Fibroblast of skin of abdomen (primary cell): ENCODE results near the gene MAPK8.

Source experiments
- DNase-seq: peaks from one replicate; pipeline ENCODE4 v3.0.0-alpha.2; 2013

Gene MAPK8

GRCh38 chr10:48384699-48384982, 78.2 kb downstream of the MAPK8 start:
- DNase-seq, result no peak

- no peak for DNase-seq
Measured at GRCh38 chr10:48389272-48389671, 82.8 kb downstream of the MAPK8 start.

- no peak for DNase-seq
Measured at GRCh38 chr10:48389846-48390557, 83.5 kb downstream of the MAPK8 start.

GRCh38 chr10:48390558-48390871, 84.0 kb downstream of the MAPK8 start:
- DNase-seq, result no peak

DNA sequence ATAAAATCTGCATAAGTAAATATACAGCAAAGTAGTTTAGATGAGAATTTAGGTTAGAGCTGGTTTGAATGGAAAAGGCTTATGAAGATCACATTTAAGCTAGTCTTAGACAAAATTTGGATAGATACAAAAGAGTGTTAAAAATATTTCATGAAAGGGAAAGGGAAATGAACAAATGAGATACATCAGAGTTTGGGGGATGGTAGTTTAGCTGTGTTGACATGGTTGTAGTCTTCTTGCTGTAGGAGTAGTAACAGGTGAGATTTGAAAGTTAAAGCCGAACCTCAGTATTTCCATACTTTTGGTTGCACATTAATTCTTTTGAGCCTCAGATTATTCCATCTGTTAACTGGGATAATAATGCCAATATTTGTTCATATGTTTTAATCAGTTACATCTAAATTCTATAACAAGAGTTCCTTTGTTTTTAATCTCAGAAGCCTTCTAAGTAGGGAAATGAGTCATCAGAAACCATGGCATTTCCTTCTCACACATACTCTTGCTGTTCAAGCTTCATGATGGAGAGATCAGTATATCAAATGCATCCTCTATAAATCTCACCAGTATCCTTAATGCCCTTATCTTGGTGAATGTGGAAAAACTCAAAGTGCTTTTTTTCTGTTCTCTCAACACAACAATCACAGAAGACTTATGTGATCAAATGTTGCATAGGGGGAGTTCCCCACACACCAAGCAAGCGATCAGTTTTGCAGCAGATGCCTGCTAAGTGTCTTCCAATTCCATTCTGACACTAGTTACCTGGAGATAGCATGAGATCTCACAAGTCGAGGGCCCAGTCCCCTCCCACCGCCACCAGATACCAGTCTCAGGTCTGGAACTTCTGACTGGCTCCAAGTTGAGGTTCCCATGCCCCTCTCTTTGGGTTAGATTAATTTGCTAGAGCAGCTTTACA, 84.7 kb downstream of the MAPK8 start:
- peak; percentile 59 for DNase-seq

DNA sequence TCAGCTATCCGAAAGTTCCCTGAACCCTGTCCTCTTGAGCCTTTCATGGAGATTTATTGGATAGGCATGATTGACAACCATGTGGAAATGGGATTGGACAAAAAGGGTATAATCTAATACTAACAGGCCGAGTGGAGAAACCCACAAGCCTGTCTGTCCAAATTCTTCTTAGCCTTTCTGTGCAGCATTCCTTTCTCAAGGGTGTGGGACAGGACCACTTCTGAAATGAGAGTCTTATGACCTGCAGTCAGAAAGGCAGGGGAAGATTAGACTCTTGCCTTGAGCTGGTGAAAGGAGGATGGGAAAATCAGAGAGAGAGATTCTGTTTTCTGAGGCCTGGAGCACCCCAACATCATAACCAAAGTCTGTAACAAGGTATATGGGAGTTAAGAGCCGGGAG, 85.5 kb downstream of the MAPK8 start:
- DNase-seq, result no peak

GRCh38 chr10:48398261-48398660, 91.8 kb downstream of the MAPK8 start:
- no peak for DNase-seq

DNA sequence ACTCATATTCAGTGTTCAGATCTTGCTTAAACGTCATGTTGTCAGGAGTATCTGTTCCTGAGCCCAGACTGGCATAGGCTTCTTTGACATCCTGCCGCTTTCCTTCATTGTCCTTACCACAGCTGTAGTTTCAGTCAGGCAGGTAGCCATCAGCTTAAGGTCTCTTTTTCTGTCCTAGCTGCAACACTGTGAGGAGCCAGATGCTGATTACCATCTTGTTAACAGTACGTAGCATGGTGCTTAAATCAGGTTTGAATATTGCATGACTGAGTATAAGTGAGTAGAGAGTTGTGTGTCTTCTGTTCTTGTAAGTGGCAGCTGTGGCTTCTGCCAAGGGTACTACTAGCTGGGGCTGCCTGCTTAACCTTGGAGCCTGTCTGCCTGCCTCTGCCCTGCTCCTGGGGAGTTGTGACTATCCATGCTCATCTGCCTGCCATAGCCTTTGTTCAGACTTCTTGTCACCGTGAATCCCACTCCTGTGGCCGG, 92.6 kb downstream of the MAPK8 start:
- no peak for DNase-seq

DNA sequence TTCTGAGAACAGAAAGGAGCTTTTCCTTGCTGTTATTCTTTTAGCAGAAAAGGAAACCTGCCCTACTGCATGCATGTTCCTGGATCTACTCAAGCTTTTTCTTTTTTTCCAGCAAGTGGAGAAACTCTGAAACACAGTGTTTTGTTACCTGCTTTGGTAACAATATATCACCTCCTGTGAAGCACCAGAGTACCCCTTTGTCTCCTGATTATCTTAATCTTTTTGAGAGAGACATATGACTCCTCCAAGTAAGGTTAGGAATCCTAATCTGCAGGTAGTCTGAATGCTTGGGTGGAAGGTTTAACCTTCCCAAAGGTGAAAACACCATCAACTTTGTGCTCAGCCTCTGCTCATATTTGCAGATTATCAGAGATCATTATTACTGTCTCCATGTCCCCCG, 93.1 kb downstream of the MAPK8 start:
- DNase-seq, result no peak

DNA sequence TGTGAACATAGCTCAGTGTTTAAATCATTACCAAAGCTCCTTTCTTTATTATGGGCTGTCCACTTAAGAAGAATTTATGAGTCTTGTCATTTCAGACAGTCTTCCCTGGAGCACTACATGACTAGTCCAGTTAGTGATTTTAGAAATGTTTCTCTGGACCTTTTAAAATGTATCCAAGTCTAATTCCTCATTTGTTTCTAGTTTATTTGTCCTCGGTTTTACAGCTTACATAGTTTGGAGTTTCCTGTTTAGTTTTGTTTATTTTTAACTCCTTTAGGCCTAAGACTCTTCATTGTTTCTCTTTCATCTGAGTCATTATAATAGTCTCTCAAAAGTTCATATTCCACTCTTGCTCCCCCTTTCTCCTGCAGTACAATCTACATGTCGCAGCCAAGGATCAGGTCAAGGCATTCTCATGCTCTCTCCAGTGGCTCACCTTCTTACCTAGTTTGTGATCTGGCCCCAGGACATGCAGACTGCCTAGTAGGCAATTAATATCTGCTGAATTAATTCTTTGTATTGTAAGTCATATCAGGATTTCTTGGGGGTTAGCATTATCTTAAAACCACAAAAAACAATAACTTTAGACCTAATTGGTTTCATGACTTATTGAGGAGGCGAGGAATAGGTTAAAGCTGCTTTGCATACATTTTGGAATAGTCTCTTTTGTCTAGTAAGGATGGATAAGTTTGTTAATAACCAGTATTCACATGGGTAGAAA, 93.8 kb downstream of the MAPK8 start:
- peak; percentile 51 for DNase-seq

GRCh38 chr10:48400850-48401220, 94.4 kb downstream of the MAPK8 start:
- no peak for DNase-seq

DNA sequence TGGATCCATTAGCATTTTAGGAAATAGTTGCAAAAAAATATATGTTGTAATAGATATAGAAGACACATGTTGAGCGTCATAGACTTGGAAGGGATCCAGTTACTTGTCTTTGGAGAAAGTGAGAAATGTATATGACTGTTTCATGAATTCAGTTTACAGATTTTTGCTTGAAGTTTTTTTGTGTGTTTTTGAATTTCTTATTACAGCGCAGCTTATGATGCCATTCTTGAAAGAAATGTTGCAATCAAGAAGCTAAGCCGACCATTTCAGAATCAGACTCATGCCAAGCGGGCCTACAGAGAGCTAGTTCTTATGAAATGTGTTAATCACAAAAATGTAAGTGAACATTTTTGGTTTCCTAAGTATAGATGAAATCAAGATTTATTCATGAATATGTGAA, 98.2 kb downstream of the MAPK8 start:
- DNase-seq, result peak; percentile 57

DNA sequence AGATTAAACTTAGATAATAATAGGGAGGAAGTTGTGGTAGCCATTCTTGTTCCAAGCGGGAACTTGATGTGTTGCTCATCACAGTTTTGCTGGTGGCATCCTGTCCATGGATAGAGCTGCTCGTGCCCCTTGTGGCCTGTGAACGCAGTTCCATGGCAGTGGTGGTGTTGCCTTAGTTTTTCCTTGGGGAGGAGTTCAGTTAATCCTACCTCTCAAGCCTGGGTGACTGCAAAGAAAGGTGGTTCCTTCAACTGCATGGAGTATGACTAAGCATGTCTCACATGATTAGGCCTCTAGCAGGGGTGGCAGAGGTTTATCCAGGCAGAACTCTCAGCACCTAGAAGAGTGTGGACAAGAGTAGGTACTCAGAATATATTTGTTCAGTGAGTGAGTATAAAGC, 99.7 kb downstream of the MAPK8 start:
- DNase-seq, result no peak

- DNase-seq, result no peak
Measured at GRCh38 chr10:48406658-48407057, 100.2 kb downstream of the MAPK8 start.

- DNase-seq, result no peak
Measured at GRCh38 chr10:48410503-48410902, 104.0 kb downstream of the MAPK8 start.

GRCh38 chr10:48411510-48411909, 105.0 kb downstream of the MAPK8 start:
- DNase-seq, result no peak

- DNase-seq, result no peak
Measured at GRCh38 chr10:48412081-48412480, 105.6 kb downstream of the MAPK8 start.

GRCh38 chr10:48412933-48413332, 106.5 kb downstream of the MAPK8 start:
- DNase-seq, result no peak

GRCh38 chr10:48414160-48414559, 107.7 kb downstream of the MAPK8 start:
- no peak for DNase-seq

DNA sequence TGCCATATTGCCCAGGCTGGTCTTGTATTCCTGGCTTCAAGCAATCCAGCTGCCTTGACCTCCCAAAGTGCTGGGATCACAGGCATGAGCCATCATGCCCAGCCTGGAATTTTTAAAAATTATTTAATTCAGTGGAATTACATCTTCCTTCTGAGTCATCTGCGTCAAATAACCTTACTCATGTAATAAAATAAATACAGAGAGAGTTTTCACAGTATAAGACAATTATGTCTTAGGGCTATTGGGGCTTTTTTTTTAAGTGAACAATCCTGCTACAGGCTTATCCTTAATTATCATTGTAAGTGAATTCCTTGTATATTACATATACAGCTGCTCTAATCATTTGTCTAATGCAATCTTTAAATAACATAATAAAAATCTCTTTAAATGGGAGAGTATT, 108.3 kb downstream of the MAPK8 start:
- DNase-seq, result peak; percentile 47

- no peak for DNase-seq
Measured at GRCh38 chr10:48416584-48417232, 110.2 kb downstream of the MAPK8 start.

DNA sequence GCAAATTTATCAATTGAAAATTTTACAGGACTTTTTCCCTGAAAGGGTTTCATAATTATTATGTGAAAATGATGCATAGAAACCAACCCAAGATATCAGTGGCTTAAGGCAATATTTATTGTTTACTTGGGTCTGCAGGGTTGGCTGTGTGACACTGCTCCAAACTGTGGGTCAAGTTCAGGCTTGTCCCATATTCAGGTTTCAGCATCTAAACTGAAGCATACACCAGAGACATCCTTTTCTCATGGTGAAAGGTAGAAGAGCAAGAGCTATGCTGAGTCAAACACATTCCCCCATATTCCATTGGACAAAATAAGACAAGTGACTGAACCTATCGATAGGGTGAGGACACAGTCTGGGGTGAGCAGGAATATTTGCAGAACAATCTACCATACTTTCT, 110.9 kb downstream of the MAPK8 start:
- DNase-seq, result no peak

- DNase-seq, result no peak
Measured at GRCh38 chr10:48418189-48418788, 111.8 kb downstream of the MAPK8 start.
